Measurements from ENCODE around the gene DDC. TPM values are rescaled to one million over a fixed set of nuclear protein-coding genes. Genes with fewer than 3 reads are reported as not detected.
"Not testable (repeated sequence)": the region's sequence is repeated elsewhere in the genome, so short reads cannot be mapped to it uniquely, and the experiment has no call there.

DDC gene
- total and polyA plus RNA-seq, 9 donors, result 0.24 to 3.3 (median 0.72) TPM

DNA sequence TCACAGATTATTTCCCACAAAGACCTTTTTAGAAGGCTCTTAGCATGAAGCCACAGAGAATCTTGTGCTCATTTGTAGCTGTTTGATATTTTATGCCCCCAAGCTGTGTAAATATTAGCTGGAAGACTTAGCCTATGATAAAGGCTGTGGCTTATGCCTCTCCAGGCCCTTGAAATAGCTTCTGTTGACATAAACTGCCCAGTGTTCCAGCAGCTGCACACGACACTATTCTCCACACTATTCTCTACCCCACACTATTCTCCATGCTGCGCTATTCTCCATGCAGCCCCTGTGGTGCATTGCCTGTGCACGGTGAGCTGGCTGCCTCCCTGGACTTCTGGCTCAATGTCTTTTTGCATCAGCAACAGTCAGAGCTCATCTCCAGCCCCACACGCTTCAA lies 13.1 kb downstream of the DDC start:
- Histone ChIP-seq H3K27me3 (no peaks in the 10 kb centered on the region), H3K9me3 (no peaks in the 10 kb centered on the region), H3K4me1 (ENCODE audit: insufficient read depth) (peaks cover 6% of the 10 kb centered on the region), H3K4me3 (no peak overlapping the region), H3K36me3 (no peaks in the 10 kb centered on the region), H3K27ac (no peak overlapping the region)
- no peak for DNase-seq
- intact Hi-C loops (cut with DNase I), result no loop called here
- no peak for TF ChIP-seq POLR2A (IDR thresholded peaks at IDR 0.05)
- TF ChIP-seq, protein P1, sequence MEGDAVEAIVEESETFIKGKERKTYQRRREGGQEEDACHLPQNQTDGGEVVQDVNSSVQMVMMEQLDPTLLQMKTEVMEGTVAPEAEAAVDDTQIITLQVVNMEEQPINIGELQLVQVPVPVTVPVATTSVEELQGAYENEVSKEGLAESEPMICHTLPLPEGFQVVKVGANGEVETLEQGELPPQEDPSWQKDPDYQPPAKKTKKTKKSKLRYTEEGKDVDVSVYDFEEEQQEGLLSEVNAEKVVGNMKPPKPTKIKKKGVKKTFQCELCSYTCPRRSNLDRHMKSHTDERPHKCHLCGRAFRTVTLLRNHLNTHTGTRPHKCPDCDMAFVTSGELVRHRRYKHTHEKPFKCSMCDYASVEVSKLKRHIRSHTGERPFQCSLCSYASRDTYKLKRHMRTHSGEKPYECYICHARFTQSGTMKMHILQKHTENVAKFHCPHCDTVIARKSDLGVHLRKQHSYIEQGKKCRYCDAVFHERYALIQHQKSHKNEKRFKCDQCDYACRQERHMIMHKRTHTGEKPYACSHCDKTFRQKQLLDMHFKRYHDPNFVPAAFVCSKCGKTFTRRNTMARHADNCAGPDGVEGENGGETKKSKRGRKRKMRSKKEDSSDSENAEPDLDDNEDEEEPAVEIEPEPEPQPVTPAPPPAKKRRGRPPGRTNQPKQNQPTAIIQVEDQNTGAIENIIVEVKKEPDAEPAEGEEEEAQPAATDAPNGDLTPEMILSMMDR (IDR thresholded peaks at IDR 0.05), result no peak
- no peak for TF ChIP-seq EP300 (IDR thresholded peaks at IDR 0.05)
- 70 to 83% (median 76%) methylated on average over 4 of the region's 4 CpGs for whole genome bisulfite sequencing, 3 donors

DNA sequence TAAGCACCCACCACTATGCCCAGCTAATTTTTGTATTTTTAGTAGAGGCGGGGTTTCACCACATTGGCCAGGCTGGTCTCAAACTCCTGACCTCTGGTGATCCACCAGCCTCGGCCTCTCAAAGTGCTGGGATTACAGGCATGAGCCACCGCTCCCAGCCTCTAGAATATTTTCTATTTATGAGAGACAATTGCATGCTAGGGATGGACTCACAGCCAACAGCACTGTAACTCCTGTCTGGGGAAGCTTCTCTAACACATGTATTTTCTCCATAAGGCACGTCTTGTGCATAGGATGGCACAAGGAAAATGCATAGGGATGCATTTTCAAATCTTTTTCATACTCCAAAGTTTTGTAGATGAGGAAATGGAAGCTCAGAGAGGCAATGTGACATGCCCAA lies 19.6 kb downstream of the DDC start:
- H3K9me3 ChIP-seq; DNase-seq; H3K4me3 ChIP-seq; intact Hi-C loops (cut with DNase I); H3K36me3 ChIP-seq; H3K27ac ChIP-seq; H3K4me1 ChIP-seq (ENCODE audit: insufficient read depth); H3K27me3 ChIP-seq: not testable (repeated sequence)
- WGBS, 3 donors, result 91 to 93% (median 92%) methylated on average over 4 of the region's 4 CpGs

DNA sequence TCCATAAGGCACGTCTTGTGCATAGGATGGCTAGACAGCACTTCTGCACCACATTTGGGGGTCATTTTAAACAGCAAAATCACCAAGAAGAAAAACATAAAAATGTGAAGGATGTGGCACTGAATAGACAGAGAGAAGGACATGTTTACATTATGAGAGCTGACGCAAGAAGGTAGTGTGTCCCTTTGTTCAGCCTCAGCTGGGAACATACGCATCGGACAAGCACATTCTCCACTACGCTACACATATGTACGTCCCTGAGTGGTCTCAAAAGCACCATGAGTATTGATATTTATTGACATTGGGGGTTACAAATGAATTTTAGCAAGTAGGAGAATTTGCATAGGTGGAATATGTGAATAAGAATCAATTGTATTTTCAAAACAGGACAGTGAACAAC lies 20.2 kb downstream of the DDC start:
- Histone ChIP-seq H3K4me3 (no peak overlapping the region), H3K4me1 (ENCODE audit: insufficient read depth) (no peaks in the 10 kb centered on the region), H3K36me3 (no peaks in the 10 kb centered on the region), H3K27me3 (no peaks in the 10 kb centered on the region), H3K9me3 (no peaks in the 10 kb centered on the region), H3K27ac (no peak overlapping the region)
- no peak for DNase-seq
- whole genome bisulfite sequencing, 3 donors, result 80 to 85% (median 83%) methylated on average over 6 of the region's 6 CpGs
- TF ChIP-seq, protein P1 (IDR thresholded peaks at IDR 0.05), result no peak
- TF ChIP-seq EP300 (IDR thresholded peaks at IDR 0.05), result no peak
- TF ChIP-seq POLR2A (IDR thresholded peaks at IDR 0.05), result no peak
- intact Hi-C loops (cut with DNase I), result no loop called here

DNA sequence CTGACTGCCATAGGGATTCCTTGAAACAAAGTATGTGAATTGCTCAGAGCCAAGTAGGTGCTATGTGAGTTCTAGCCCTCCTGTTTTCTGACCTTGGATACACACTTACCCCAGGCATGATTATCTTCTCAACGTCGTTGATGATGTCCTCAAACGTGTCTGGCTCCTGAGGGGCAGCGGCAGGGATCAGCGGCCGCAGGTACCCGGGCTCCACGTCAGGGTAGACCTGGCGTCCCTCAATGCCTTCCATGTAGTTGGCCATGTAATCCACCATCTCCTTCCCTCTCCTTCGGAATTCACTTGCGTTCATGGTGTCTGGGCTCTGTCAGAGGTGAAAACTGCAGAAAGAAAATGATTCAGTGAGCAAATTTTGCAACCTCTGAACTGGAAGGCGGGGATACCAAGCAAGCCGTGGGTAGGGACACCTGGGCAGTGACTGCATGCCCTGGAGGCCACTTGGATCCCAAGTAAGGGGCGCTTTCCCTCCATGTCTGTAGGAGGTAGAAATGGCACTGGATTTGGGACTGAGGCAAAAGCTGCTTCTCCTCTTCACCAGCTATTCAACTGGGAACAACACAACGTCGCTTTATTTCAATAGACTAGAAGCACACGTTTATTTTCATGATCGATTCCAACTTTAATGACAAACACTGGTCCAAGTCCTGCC lies 21.3 kb downstream of the DDC start:
- H3K27ac ChIP-seq, result no peak overlapping the region
- H3K27me3 ChIP-seq, result no peaks in the 10 kb centered on the region
- DNase-seq, result no peak
- no peaks in the 10 kb centered on the region for H3K9me3 ChIP-seq
- no peaks in the 10 kb centered on the region for H3K4me1 ChIP-seq (ENCODE audit: insufficient read depth)
- intact Hi-C loops (cut with DNase I), result no loop called here
- TF ChIP-seq POLR2A (IDR thresholded peaks at IDR 0.05), result no peak
- TF ChIP-seq, protein P1 (IDR thresholded peaks at IDR 0.05), result no peak
- no peak for TF ChIP-seq EP300 (IDR thresholded peaks at IDR 0.05)
- H3K4me3 ChIP-seq, result no peak overlapping the region
- no peaks in the 10 kb centered on the region for H3K36me3 ChIP-seq
- 91 to 92% (median 92%) methylated on average over 18 of the region's 18 CpGs for WGBS, 3 donors

DNA sequence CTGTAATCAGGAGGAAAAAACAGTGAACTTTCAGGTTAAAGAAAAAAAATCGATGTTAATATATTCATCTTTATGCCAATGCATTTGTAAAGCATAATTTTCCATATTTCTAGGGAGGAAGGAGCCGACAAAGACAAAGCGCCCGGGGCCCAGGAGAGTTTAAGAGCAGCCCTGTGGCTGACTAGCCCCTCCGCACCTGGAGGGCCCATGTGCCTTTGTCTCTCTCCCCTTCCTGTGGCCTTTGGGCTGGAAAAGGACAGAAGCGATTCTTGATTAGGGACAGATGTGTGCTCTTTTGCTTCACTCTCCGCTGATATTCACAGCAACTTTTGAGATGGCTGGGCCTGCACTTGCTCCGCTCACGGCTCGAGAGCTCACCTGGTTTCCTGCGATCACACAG lies 23.1 kb downstream of the DDC start:
- no peaks in the 10 kb centered on the region for H3K4me1 ChIP-seq (ENCODE audit: insufficient read depth)
- H3K9me3 ChIP-seq, result no peaks in the 10 kb centered on the region
- H3K27ac ChIP-seq, result no peak overlapping the region
- no peaks in the 10 kb centered on the region for H3K27me3 ChIP-seq
- DNase-seq, result no peak
- TF ChIP-seq, protein P1 (IDR thresholded peaks at IDR 0.05), result no peak
- TF ChIP-seq EP300 (IDR thresholded peaks at IDR 0.05), result no peak
- no peak for TF ChIP-seq POLR2A (IDR thresholded peaks at IDR 0.05)
- intact Hi-C loops (cut with DNase I), result no loop called here
- no peak overlapping the region for H3K4me3 ChIP-seq
- WGBS, 3 donors, result 90 to 92% (median 91%) methylated on average over 11 of the region's 11 CpGs
- H3K36me3 ChIP-seq, result no peaks in the 10 kb centered on the region

Measured in ovary (tissue), 9 donors.